ENCODE results near the gene RTN4.

DNA sequence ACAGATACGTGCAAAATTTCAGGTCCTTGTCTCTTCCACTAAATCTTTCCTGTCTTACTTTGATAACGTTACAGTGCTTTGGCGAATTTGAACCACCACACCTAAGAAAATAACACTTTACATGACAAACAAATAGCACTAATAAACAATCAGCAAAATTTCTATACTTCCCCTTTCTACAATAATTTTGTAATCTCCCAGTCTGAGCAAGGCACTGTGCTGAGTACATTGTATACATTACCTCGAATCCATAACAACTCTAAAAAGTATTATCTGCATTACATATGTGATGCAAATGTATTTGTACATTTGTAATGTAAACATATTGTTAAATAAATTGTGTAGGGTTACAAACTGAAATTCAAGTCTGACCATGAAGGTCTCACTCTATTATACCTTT, 49.9 kb downstream of the RTN4 start:
- TF ChIP-seq, protein P1, sequence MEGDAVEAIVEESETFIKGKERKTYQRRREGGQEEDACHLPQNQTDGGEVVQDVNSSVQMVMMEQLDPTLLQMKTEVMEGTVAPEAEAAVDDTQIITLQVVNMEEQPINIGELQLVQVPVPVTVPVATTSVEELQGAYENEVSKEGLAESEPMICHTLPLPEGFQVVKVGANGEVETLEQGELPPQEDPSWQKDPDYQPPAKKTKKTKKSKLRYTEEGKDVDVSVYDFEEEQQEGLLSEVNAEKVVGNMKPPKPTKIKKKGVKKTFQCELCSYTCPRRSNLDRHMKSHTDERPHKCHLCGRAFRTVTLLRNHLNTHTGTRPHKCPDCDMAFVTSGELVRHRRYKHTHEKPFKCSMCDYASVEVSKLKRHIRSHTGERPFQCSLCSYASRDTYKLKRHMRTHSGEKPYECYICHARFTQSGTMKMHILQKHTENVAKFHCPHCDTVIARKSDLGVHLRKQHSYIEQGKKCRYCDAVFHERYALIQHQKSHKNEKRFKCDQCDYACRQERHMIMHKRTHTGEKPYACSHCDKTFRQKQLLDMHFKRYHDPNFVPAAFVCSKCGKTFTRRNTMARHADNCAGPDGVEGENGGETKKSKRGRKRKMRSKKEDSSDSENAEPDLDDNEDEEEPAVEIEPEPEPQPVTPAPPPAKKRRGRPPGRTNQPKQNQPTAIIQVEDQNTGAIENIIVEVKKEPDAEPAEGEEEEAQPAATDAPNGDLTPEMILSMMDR (IDR thresholded peaks at IDR 0.05), result no peak
- no peak for TF ChIP-seq POLR2A (IDR thresholded peaks at IDR 0.05)
